Activated CD4-positive, alpha-beta T cell treated with anti-CD3 and anti-CD28 coated beads, Interleukin-2, Interleukin-6, amounts not matched to agents 100 ng/mL and 50 ng/mL, durations not matched to agents 16 hours and 8 hours (primary cell): ENCODE results near the gene PTGES3L.
"Not testable (repeated sequence)": the region's sequence is repeated elsewhere in the genome, so short reads cannot be mapped to it uniquely, and the experiment has no call there.

Source experiments
- DNase-seq: peaks from one replicate; pipeline ENCODE4 v3.0.0-alpha.2; 2020

The PTGES3L gene

GRCh38 chr17:42975701-42976100, 4.2 kb downstream of the PTGES3L start:
- DNase-seq, result not testable (repeated sequence)

GRCh38 chr17:42975265-42975664, 4.6 kb downstream of the PTGES3L start:
- DNase-seq, result no peak

GRCh38 chr17:42973323-42973722, 6.6 kb downstream of the PTGES3L start:
- not testable (repeated sequence) for DNase-seq

GRCh38 chr17:42971589-42971988, 8.3 kb downstream of the PTGES3L start:
- no peak for DNase-seq

GRCh38 chr17:42969001-42969581, 10.8 kb downstream of the PTGES3L start:
- DNase-seq, result no peak

GRCh38 chr17:42967925-42968324, 12.0 kb downstream of the PTGES3L start:
- no peak for DNase-seq

- peak; percentile 95 for DNase-seq
Measured at GRCh38 chr17:42964161-42964932, 15.5 kb downstream of the PTGES3L start, which contains the start of gene AARSD1. TSS of gene AARSD1 (minus strand) at chr17:42964454. CDS start at chr17:42964440, 14 bp downstream.

GRCh38 chr17:42953669-42954068, 26.2 kb downstream of the PTGES3L start:
- no peak for DNase-seq

- DNase-seq, result no peak
Measured at GRCh38 chr17:42950044-42950783, 29.7 kb downstream of the PTGES3L start.

GRCh38 chr17:42946812-42947211, 33.1 kb downstream of the PTGES3L start:
- no peak for DNase-seq

- DNase-seq, result no peak
Measured at GRCh38 chr17:42944211-42944610, 35.7 kb downstream of the PTGES3L start.

- peak; percentile 39 for DNase-seq
Measured at GRCh38 chr17:42937712-42938596, 41.9 kb downstream of the PTGES3L start.

- no peak for DNase-seq
Measured at GRCh38 chr17:42929497-42929844, 50.4 kb downstream of the PTGES3L start.

GRCh38 chr17:42928714-42929496, 51.0 kb downstream of the PTGES3L start:
- DNase-seq, result peak; percentile 71

- no peak for DNase-seq
Measured at GRCh38 chr17:42924891-42925290, 55.0 kb downstream of the PTGES3L start.

- DNase-seq, result not testable (repeated sequence)
Measured at GRCh38 chr17:42923472-42923871, 56.4 kb downstream of the PTGES3L start.

GRCh38 chr17:42922294-42922693, 57.6 kb downstream of the PTGES3L start:
- no peak for DNase-seq

GRCh38 chr17:42920922-42921321, 59.0 kb downstream of the PTGES3L start:
- DNase-seq, result no peak

GRCh38 chr17:42920106-42920900, 59.6 kb downstream of the PTGES3L start:
- DNase-seq, result no peak

GRCh38 chr17:42919522-42920077, 60.3 kb downstream of the PTGES3L start:
- DNase-seq, result not testable (repeated sequence)
